GM18870 (cell line): ENCODE measurements around the gene NFAM1.

Experiments
- ATAC-seq: cut with Tn5 transposase; IDR thresholded peaks from one replicate; pipeline ENCODE4 v1.9.1; 2021; ENCODE audit warnings: moderate library complexity; ENCODE audit not compliant: unreplicated experiment

The NFAM1 gene

GRCh38 chr22:42363892-42364291 is 68.3 kb downstream of the NFAM1 start:
- ATAC-seq = no peak

- no peak for ATAC-seq
These were observed 70.7 kb downstream of the NFAM1 start for GRCh38 chr22:42361523-42361922.

GRCh38 chr22:42360348-42360747 is 71.9 kb downstream of the NFAM1 start:
- no peak for ATAC-seq

- no peak for ATAC-seq
These were observed 73.3 kb downstream of the NFAM1 start for GRCh38 chr22:42358643-42359558.

GRCh38 chr22:42357634-42358296 is 74.4 kb downstream of the NFAM1 start:
- ATAC-seq = no peak

DNA sequence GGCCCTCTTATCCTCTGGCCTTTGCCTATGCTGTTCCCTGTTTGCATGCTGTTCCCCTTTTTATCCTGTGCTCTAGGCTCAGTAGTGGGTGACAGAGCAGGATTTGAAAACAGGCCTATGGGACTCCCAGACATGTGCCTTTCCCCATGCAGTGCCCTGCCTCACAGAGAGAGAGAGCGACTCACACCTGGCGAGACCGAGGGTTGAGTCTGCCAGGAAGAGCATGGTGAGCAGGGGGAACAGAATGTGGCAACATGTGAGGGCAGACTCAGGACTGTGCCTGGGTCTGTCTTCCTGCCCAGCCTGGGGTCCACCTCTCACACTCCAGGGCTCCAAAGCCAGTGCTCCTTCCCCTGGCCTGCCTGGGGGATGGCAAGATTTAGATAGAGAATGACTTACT is 75.0 kb downstream of the NFAM1 start:
- ATAC-seq = no peak

DNA sequence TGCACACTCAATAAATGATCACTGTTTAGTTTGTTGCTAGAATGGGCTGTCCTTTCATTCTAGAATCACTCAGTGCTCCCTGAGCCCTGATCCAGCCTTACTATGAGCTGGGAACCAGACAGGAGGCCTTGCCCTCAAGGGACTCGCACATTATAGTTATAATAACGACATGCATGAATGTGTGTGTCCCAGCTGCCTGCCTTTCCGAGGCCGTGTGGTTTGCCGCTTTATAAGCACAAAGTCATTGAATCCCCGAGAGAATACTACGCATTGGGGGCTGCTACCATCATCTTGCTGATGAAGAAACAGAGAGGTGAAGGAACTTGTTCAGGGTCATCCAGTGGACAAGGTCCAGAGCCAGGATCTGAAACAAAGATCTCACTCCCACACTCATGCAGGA is 75.7 kb downstream of the NFAM1 start:
- no peak for ATAC-seq

- no peak for ATAC-seq
These were observed 78.1 kb downstream of the NFAM1 start for GRCh38 chr22:42353883-42354727.

DNA sequence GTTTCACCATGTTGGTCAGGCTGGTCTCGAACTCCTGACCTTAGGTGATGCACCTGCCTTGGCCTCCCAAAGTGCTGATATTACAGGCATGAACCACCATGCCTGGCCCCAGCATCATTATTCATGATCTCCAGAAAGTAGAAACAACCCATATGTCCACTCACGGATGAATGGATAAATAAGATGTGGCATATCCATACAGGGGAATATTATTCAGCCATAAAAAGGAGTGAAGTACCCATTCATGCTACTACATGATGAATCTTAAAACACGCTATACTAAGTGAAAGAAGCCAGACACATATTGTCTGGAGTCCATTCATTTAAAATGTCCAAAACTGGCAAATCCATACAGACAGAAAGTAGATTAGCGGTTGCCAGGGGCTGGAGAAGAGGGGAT is 81.8 kb downstream of the NFAM1 start:
- no peak for ATAC-seq

- no peak for ATAC-seq
These were observed 84.8 kb downstream of the NFAM1 start for GRCh38 chr22:42347281-42347824.

DNA sequence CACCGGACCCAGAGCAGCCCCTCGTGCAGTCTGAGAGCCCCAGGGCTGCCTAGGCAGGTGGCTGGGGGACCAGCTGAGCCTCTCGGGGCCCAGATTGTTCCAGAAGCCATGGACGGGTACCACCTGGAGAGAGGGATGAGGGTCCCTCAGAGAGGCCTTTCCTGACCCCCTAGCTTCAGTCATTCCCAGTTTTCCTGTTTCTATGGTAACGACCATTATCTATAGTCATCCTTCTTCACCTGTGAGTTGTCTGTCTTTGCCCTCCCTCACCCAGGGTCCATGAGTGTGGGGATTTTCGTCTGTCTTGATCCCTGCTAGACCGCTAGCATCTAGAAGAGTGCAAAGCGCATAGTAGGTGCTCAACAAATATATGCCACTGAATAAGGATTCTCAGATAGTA is 85.5 kb downstream of the NFAM1 start:
- no peak for ATAC-seq

DNA sequence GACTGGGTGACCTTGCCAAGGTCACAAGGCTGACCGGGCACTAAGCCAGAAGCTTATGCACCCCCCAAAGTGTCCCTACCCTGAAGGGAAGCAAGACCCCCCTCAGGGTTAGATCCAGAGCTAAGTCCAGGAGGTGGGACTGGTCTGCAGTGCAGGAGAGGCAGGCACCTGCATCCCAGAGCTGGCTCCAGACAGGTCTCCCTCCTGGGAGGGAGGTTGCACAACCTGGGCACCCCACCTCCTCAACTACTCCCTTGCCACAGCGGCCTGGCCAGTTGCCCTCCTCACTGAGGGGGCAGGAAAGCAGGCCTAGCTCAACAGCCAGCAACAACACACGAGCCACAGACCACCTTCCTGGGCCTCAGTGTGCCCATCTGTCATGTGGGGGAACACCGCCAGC is 86.7 kb downstream of the NFAM1 start:
- no peak for ATAC-seq

- no peak for ATAC-seq
These were observed 87.8 kb downstream of the NFAM1 start for GRCh38 chr22:42344361-42344905.

DNA sequence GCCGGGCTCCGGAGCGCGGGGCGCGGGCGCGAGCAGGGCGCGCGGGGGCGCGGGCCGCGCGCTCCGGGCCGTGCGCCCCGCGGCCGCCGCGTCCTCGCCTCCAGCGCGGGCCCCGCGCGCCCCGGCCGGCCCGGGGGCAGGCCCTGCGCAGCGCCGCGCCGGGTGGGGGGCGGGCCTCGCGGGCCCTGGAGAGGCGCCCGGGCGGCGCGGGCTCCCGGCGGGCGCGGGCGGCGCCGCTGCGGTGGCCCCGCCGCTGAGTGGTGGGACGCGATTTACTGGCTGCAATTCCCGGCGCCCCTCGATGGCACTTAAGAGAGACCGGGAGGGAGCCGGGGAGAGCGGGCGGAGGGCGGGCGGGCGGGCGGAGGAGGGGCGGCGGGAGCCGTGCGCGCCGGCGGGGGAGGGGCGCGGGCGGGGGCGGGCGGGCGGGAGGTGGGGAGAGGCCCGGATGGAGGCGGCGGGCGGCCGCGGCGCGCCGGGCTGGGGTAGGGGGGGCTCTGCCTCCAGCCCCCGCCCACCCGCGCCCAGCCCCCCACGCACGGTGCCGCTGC is 88.6 kb downstream of the NFAM1 start:
- ATAC-seq = no peak

DNA sequence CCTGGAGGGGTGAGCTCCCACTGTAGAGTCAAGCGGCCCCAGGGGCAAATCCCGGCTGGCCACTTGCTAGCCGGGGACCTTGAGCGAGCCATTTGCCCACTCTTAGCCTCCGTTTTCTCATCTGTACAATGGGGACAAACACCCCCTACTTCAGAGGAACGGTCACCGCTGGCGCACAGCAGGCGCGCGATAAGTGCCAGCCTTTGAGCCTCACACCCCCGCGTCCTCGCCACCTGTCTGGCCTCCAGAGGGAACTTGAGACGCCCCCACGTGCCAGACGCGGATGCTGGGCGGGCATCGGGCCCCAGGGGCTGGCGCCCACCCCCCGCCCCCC is 89.1 kb downstream of the NFAM1 start:
- ATAC-seq = no peak

DNA sequence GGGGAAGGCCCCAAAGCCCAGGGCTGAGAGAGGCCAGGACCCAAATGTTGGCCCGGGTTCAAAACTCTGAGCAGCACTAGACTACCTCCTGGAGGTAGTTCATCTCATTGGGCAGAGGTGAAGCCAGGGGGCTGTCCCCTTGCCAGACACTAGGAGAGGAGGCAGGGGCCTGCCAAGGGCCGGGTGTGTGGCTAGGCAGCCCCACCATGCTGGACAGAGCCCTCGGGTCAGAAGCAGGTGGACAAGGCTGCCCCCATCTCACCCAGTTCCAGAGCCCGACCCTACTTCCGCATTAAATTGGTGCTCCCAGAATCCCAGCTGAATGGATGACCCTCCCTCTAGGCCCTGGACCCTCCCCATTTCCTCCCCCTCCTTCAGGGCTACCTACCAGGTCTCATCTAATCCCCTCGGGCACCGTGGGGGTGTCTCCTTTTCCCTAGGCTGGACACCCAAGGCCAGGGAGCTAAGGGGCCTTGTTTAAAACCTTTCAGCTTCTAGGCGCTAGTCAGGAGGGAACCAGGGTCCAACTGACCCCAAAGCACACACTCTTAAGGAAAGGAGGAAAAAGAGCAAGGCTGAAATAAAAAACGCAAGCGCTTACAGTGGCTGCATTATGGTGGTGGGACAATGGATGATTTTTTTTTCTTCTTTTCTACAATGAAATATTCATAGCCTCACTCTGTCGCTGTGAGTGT is 89.6 kb downstream of the NFAM1 start:
- no peak for ATAC-seq

GRCh38 chr22:42341779-42342178 is 90.4 kb downstream of the NFAM1 start:
- no peak for ATAC-seq

- ATAC-seq = no peak
These were observed 91.3 kb downstream of the NFAM1 start for GRCh38 chr22:42340829-42341383.

GRCh38 chr22:42340150-42340549 is 92.1 kb downstream of the NFAM1 start:
- no peak for ATAC-seq

DNA sequence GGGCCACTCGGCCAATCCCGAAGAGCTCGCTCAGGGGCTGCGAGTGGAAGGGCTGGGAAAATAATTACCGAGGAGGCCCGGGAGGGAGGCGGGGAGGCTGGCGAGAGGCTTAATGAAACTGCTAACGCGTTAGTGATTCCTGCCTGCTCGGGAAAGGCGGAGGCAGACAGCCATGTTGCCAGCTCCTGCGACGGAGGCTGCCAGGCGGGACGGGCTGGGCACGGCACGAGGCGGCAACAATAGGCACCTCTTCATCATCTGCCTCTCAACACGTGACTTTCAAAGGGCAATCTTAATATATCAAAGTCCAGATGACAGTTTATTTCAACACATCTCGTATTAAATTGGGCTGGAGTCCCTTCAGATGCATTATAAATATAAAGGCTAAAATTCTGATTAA is 93.7 kb downstream of the NFAM1 start:
- ATAC-seq = no peak
